GM21528 (cell line): ENCODE results near the gene MCM10.

Experiments used
- ATAC-seq: cut with Tn5 transposase; IDR thresholded peaks from one replicate; pipeline ENCODE4 v1.9.1; 2021; ENCODE audit warnings: mild to moderate bottlenecking, moderate library complexity; ENCODE audit not compliant: unreplicated experiment, low FRiP score

The MCM10 gene

DNA sequence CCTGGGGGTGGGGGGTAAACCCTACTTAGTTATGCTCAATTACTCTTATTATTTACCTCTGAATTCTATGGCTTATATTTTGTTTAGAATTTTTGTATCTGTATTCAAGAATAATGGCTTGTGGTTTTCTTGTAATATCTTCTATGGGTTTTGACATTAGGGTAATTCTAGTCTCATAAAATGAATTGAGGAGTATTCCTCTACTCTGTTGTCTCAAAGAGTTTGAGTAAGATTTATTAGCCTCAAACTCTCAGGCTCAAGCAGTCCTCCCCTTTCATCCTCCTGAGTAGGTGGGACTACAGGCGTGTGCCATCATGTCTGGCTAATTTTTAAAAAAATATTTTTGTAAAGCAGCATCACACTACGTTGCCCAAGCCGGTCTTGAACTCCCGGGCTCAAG lies 92.4 kb downstream of the MCM10 start:
- ATAC-seq, result no peak

DNA sequence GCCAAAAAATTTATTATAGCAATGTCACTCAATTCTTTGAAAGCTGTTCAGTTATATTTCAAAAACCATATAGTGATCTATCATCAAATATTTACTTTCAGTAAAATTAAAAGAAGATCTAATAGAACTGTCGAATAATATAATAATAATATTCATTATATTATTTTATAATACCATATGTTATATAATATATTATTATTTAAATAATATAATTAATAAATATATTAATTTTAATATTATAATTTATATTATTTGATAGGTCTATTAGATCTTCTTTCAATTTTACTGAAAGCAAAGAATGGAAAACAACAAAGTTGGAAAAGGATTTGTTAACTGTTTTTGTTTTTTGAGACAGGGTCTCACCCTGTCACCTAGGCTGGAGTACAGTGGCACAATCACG lies 95.3 kb downstream of the MCM10 start:
- ATAC-seq, result no peak

DNA sequence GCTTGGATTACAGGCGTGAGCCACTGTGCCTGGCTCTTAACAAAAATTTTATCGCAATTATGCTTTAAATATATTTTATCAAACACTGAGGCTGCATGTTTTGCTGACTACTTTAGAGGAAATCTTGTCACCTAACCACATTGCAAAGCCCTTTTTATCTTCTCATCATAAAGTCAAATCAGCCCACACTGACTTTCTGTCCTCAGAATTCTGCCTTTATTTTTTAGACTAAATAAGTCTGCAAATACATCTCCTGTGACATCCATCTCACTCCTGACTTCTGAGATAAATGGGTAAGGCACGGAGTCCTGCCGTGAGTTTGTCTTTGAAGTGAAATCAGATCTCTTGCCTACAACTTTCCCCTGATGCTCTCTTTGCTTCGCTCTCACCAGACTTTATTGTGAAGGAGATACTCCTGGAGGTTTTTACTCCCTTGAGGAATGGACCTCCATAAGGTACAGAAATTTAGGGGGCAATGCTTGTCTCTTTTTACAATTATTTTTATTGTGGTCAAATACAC lies 96.3 kb downstream of the MCM10 start:
- ATAC-seq, result no peak
